Measurements from ENCODE around the gene ABCC10.

DNA sequence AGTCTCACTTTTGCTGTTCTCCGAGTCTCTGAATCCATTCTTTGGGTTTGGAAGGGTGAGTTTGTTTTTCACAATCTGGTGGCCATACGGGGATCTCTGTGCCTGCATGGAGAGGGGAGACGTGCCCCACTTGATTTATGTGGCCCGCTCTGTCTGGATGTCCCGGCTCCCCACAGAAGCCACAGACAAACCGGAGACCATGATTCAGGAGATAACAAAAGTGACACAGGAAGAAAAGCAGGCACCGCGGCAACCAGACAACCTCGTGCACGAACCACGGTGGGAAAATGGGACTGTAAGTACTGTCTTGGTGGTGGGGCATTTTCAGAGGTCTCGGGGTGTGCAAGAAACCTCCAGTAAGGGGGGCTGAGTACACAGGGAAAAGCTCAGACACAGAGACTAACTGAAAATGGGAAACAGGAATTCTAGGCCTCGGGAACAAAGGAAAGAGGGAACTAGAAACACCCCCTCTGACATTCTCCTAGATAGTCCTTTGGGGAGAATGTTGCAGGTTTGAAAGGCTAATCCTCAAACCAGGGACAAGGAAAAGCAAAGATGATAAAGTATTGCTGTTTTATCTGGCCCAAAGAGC is 35.8 kb upstream of the ABCC10 start:
- TF ChIP-seq, protein P1, sequence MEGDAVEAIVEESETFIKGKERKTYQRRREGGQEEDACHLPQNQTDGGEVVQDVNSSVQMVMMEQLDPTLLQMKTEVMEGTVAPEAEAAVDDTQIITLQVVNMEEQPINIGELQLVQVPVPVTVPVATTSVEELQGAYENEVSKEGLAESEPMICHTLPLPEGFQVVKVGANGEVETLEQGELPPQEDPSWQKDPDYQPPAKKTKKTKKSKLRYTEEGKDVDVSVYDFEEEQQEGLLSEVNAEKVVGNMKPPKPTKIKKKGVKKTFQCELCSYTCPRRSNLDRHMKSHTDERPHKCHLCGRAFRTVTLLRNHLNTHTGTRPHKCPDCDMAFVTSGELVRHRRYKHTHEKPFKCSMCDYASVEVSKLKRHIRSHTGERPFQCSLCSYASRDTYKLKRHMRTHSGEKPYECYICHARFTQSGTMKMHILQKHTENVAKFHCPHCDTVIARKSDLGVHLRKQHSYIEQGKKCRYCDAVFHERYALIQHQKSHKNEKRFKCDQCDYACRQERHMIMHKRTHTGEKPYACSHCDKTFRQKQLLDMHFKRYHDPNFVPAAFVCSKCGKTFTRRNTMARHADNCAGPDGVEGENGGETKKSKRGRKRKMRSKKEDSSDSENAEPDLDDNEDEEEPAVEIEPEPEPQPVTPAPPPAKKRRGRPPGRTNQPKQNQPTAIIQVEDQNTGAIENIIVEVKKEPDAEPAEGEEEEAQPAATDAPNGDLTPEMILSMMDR (IDR thresholded peaks at IDR 0.05) = no peak
- no peak for TF ChIP-seq POLR2A (IDR thresholded peaks at IDR 0.05)
- TF ChIP-seq POLR2AphosphoS5 (IDR thresholded peaks at IDR 0.05; ENCODE audit: insufficient read depth in 1 of 2, low read depth in 1 of 2) = no peak
